Esophagus muscularis mucosa (tissue), 4 donors: Measurements from ENCODE around the gene ABR. TPM values are rescaled to one million over a fixed set of nuclear protein-coding genes. Genes with fewer than 3 reads are reported as not detected.
A peak's percentile ranks its signal among the peaks of the same experiment; 100 is the strongest.
"Not testable (repeated sequence)": the region's sequence is repeated elsewhere in the genome, so short reads cannot be mapped to it uniquely, and the experiment has no call there.

Source experiments
- DNase-seq: peaks from one replicate; pipeline ENCODE4 v3.0.0-alpha.2; 2017; ENCODE audit errors: extremely low spot score
- H3K27ac ChIP-seq, 4 donors: fragments of 200-600 bp; sonication (generic); replicated peaks in 1 of 4; 1 replicate in 3 of 4; 2 replicates in 1 of 4; pipeline ENCODE4 v1.5.1; 2016 to 2019; ENCODE audit warnings: mild to moderate bottlenecking in 1 of 4
- H3K27me3 ChIP-seq, 4 donors: fragments of 200-600 bp; sonication (generic); one replicate each; pipeline versions ENCODE4 v1.5.1 to v1.6.0; 2016 to 2019
- H3K36me3 ChIP-seq, 4 donors: fragments of 200-600 bp; sonication (generic); one replicate each; pipeline ENCODE4 v1.5.1; 2016 to 2019
- H3K4me1 ChIP-seq, 4 donors: fragments of 200-600 bp; sonication (generic); one replicate each; pipeline ENCODE4 v1.5.1; 2016 to 2019
- H3K4me3 ChIP-seq, 4 donors: fragments of 200-600 bp; sonication (generic); 1 replicate in 2 of 4; 2 replicates in 2 of 4; pipeline ENCODE4 v1.5.1; 2016 to 2019; ENCODE audit warnings: mild to moderate bottlenecking in 4 of 4, moderate library complexity in 1 of 4
- H3K9me3 ChIP-seq, 4 donors: fragments of 200-600 bp; sonication (generic); 1 replicate in 3 of 4; 2 replicates in 1 of 4; pipeline ENCODE4 v1.5.1; 2016 to 2019
- CTCF ChIP-seq, 3 experiments: fragments of 200-600 bp in 2 of 3; fragments of 450-650 bp in 1 of 3; sonication (generic) in 2 of 3; IDR thresholded peaks; one replicate each; pipeline ENCODE4 v1.5.1; 2017 to 2019; ENCODE audit warnings: antibody characterized with exemption in 3 of 3, mild to moderate bottlenecking in 2 of 3, moderate library complexity in 1 of 3
- EP300 ChIP-seq: sonication (generic); formaldehyde crosslinking; IDR thresholded peaks from one replicate; pipeline ENCODE4 v1.6.1; 2017; ENCODE audit warnings: antibody characterized with exemption
- POLR2A ChIP-seq: fragments of 450-650 bp; IDR thresholded peaks from one replicate; pipeline ENCODE4 v1.6.1; 2017; ENCODE audit warnings: antibody characterized with exemption, moderate library complexity, mild to moderate bottlenecking, low read depth
- POLR2AphosphoS5 ChIP-seq, 2 donors: sonication (generic); formaldehyde crosslinking; IDR thresholded peaks; one replicate each; pipeline ENCODE4 v1.6.1; 2017; ENCODE audit warnings: antibody characterized with exemption in 2 of 2
- WGBS: methylation state at CpG from one replicate; pipeline ENCODE4 v1.1.5; 2018; 5-methylcytosine and 5-hydroxymethylcytosine counted together
- intact Hi-C: fragments of 100-400 bp; cut with DNase I; formaldehyde crosslinking; loops from one replicate; pipeline ENCODE4 v1.15.1; 2023
- total RNA-seq, 4 donors: library from RNA; depleted of rRNA; stranded (reverse); fragments of >200 nt; gene quantifications; one replicate each; pipeline versions ENCODE4 v1.1.0 to v1.2.1, GENCODE V29; 2016

ABR gene
- total RNA-seq, 4 donors from 2014 or later = 98.4 to 142 (median 114) TPM

GRCh38 chr17:1067282-1067956 is 112.4 kb downstream of the ABR start:
- Histone ChIP-seq H3K27ac (no peak overlapping the region), H3K4me1 (no peaks in the 10 kb centered on the region), H3K36me3 (peaks cover 34 to 88% (median 80%) of the 10 kb centered on the region in 4 donors), H3K9me3 (no peaks in the 10 kb centered on the region), H3K27me3 (no peaks in the 10 kb centered on the region), H3K4me3 (no peak overlapping the region)
- no peak for TF ChIP-seq POLR2AphosphoS5 (IDR thresholded peaks at IDR 0.05)
- no peak for TF ChIP-seq POLR2A
- intact Hi-C loops = no loop called here
- DNase-seq = no peak
- 95% methylated on average over 10 of the region's 10 CpGs for WGBS

- 60% methylated on average over 3 of the region's 4 CpGs for WGBS
- H3K27ac ChIP-seq, H3K4me3 ChIP-seq, DNase-seq, H3K27me3 ChIP-seq, H3K9me3 ChIP-seq, intact Hi-C loops, H3K4me1 ChIP-seq: not testable (repeated sequence)
- H3K36me3 ChIP-seq = peaks cover 27 to 78% (median 67%) of the 10 kb centered on the region in 4 donors
Measured at GRCh38 chr17:1065416-1065815, 114.4 kb downstream of the ABR start.

DNA sequence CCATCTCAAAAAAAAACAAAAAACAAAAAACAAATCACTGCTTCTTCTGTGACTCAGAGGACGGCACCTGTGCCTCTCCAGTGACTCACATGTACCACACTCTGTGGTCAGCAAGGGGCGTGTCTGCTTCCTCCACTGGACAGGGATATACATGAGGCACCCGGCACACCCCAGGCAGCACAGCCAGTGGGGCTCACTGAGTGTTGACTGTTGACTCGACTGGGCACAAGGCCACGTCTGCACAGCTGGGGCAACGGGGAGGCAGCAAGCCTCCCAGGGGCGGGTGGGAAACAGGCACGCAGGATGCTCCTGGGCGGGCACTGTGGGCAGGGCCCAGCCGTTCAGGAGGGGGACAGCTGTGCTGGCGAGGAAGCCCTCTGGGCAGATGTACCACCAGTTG is 118.8 kb downstream of the ABR start:
- Histone ChIP-seq H3K27ac (peak overlapping the region in 1 of 4 donors; percentile 13), H3K27me3 (no peaks in the 10 kb centered on the region), H3K36me3 (peaks cover 25 to 76% (median 62%) of the 10 kb centered on the region in 4 donors), H3K4me3 (no peak overlapping the region), H3K9me3 (no peaks in the 10 kb centered on the region), H3K4me1 (peaks cover 2 to 12% (median 4%) of the 10 kb centered on the region in 4 donors)
- 49% methylated on average over 11 of the region's 11 CpGs for WGBS
- no peak for DNase-seq
- TF ChIP-seq CTCF (IDR thresholded peaks at IDR 0.05) (no peak), POLR2AphosphoS5 (IDR thresholded peaks at IDR 0.05) (peak; percentile 15 to 41)
- intact Hi-C loops = no loop called here

DNA sequence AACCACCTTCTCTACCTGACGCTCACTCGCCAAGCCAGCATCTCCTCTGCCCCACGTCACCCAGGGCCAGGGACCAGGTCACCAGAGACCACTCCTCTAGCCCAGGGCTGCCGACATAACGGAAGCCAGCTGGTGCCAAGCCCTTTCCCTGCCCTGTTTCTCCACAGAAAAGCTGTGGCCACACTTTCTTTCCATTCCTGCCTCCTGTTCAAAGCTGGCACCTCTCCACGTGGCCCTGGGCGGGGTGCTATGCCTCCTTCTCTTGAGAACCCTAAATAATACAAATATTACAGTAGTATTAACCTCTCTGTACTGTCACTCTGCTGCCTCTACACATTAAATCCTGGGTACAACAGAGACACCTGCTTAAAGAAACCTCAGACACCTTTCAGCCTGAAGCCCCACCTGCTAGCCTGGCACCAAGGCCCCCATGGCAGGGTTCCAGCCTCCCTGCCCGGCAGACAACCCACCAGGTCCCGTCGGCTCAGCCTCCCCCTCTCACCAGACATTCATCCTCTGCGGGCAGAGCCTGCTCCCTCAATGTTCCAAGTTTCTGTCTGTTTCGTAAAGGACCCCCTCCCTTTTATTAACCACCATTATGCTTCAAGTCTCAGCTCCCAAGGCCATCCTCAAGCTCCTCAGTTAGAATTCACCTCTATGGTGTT is 120.5 kb downstream of the ABR start:
- H3K27me3 ChIP-seq = no peaks in the 10 kb centered on the region
- WGBS = 92% methylated on average over 12 of the region's 12 CpGs
- H3K4me3 ChIP-seq = no peak overlapping the region
- H3K36me3 ChIP-seq = peaks cover 31 to 84% (median 67%) of the 10 kb centered on the region in 4 donors
- no peak for TF ChIP-seq EP300
- intact Hi-C loops = no loop called here
- no peak overlapping the region for H3K27ac ChIP-seq
- no peaks in the 10 kb centered on the region for H3K9me3 ChIP-seq
- peaks cover 6 to 15% (median 9%) of the 10 kb centered on the region in 4 donors for H3K4me1 ChIP-seq
- no peak for DNase-seq

DNA sequence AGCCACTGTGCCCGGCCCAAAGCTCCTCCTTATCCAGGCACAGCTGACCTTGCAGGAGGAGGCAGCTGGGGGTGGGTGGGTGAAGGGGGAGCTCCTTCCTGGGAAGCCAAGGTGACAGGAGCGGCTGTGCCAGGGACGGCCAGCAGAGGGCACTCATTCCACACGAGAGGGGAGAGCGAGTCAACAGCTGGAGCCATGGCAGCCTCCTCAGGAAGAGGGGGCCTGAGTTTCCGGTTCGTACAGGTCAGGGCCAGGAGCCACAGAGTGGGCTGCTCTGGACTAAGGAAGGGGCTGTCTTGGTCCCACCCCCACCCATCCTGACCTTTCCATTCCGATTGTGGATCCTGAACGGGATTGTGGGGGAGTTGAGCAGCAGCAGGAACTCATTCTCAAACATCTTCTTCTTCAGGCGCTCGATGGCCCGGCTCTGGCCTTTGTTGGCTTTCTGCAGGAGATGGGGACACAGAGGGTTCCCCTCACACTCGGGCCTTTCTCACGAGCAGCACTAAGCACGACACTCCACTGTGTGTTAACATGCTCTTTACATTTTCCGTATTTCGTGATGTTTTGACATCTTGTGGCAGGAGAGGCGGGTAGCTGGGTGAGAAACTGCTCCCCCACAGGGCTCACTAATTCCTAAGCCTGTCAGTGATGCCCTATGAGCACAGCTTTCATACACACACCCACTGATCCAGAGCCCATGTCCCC is 121.2 kb downstream of the ABR start:
- no peak overlapping the region for H3K4me3 ChIP-seq
- peaks cover 31 to 88% (median 70%) of the 10 kb centered on the region in 4 donors for H3K36me3 ChIP-seq
- no peak for DNase-seq
- H3K4me1 ChIP-seq = peaks cover 6 to 15% (median 9%) of the 10 kb centered on the region in 4 donors
- no peaks in the 10 kb centered on the region for H3K27me3 ChIP-seq
- H3K27ac ChIP-seq = no peak overlapping the region
- H3K9me3 ChIP-seq = no peaks in the 10 kb centered on the region
- intact Hi-C loops = no loop called here
- TF ChIP-seq CTCF (IDR thresholded peaks at IDR 0.05) = peak; percentile 34 to 67 (median 45)
- no peak for TF ChIP-seq POLR2AphosphoS5 (IDR thresholded peaks at IDR 0.05)
- 94% methylated on average over 6 of the region's 18 CpGs for WGBS

DNA sequence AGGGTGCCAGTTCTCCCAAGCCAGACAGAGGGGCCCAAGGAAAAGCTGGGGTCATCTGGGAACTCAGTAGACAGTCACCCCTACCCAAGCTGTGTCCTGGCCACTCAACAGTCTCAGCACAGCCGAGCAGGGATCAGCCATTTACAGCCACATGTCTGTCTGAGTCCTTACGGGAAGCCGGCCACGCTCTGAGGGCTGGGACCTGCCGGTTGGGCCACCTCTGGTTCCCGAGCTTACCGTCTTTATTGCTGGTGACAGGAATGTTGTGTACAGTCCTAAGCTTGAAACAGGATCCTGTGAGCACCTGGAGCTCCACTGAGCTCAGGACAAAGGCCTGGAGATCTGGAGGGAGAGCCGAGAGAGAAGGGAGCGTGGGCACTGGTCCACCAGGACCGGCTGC is 123.0 kb downstream of the ABR start:
- peaks cover 31 to 80% (median 65%) of the 10 kb centered on the region in 4 donors for H3K36me3 ChIP-seq
- WGBS = 78% methylated on average over 10 of the region's 10 CpGs
- DNase-seq = no peak
- no peaks in the 10 kb centered on the region for H3K9me3 ChIP-seq
- TF ChIP-seq POLR2AphosphoS5 (IDR thresholded peaks at IDR 0.05) (no peak), POLR2A (no peak), EP300 (no peak), CTCF (IDR thresholded peaks at IDR 0.05) (no peak)
- no peaks in the 10 kb centered on the region for H3K27me3 ChIP-seq
- intact Hi-C loops = loop anchor here (2.0 kb wide), 1 partner anchor 262 kb away; no protein-coding TSS in a partner anchor
- H3K4me3 ChIP-seq = no peak overlapping the region
- peaks cover 6 to 15% (median 9%) of the 10 kb centered on the region in 4 donors for H3K4me1 ChIP-seq
- H3K27ac ChIP-seq = peak overlapping the region; percentile 17 to 57 (median 36)
